IMR-90 (cell line): ENCODE measurements around the gene GUCY2F. TPM values are rescaled to one million over a fixed set of nuclear protein-coding genes. Genes with fewer than 3 reads are reported as not detected.

Source experiments
- ATAC-seq: fragments of 200-7000 bp; cut with Tn5 transposase; 2 replicates; pipeline ENCODE4 v1.9.1; 2020; ENCODE audit warnings: low read depth, mild to moderate bottlenecking, moderate library complexity
- BruUV-seq: library from RNA; stranded (reverse); fragments of 400-500 nt; replicated peaks from 2 replicates; lab custom pipeline; 2021; lab: Mats Ljungman, UMichigan
- CTCF ChIA-PET: fragments of 300-600 bp; formaldehyde crosslinking; extraction: SDS; loops from one replicate; lab custom pipeline; 2021; ENCODE audit warnings: antibody characterized with exemption; lab: Yijun Ruan, JAX
- POLR2A ChIA-PET: fragments of 300-600 bp; sonication (Branson Sonifier 250); formaldehyde crosslinking; loops from one replicate; lab custom pipeline; 2022; ENCODE audit warnings: antibody characterized with exemption; ENCODE audit not compliant: unreplicated experiment; lab: Charles Lee
- DNase-seq: peaks from one replicate; pipeline ENCODE4 v3.0.0; 2013
- H2AFZ ChIP-seq: replicated peaks from 2 replicates; pipeline ENCODE3; 2013; ENCODE audit warnings: low read length, mild to moderate bottlenecking; ENCODE audit not compliant: poor library complexity
- H2AK5ac ChIP-seq: 2 replicates; pipeline ENCODE4 v1.6.1; 2013; ENCODE audit warnings: low read depth, low read length, inconsistent platforms
- H2AK9ac ChIP-seq: replicated peaks from 2 replicates; pipeline ENCODE3; 2013; ENCODE audit warnings: mild to moderate bottlenecking, low read depth, low read length, moderate library complexity; ENCODE audit not compliant: poor library complexity
- H2BK120ac ChIP-seq: 2 replicates; pipeline ENCODE4 v1.6.1; 2013; ENCODE audit warnings: low read depth, low read length, inconsistent platforms
- H2BK15ac ChIP-seq: 3 replicates; pipeline ENCODE4 v1.6.1; 2013; ENCODE audit warnings: low read depth, low read length, inconsistent platforms
- H2BK20ac ChIP-seq: 2 replicates; pipeline ENCODE4 v1.6.1; 2013; ENCODE audit warnings: low read depth, mild to moderate bottlenecking, inconsistent platforms, low read length, moderate library complexity
- H2BK5ac ChIP-seq: 2 replicates; pipeline ENCODE4 v1.6.1; 2013; ENCODE audit warnings: mild to moderate bottlenecking, low read depth, low read length, inconsistent platforms; ENCODE audit not compliant: poor library complexity, severe bottlenecking
- H3K14ac ChIP-seq: replicated peaks from 2 replicates; pipeline ENCODE4 v1.6.1; 2013; ENCODE audit warnings: low read depth, low read length, inconsistent platforms
- H3K18ac ChIP-seq: 2 replicates; pipeline ENCODE4 v1.6.1; 2013; ENCODE audit warnings: low read depth, low read length, control low read depth
- H3K23ac ChIP-seq: 2 replicates; pipeline ENCODE4 v1.6.1; 2013; ENCODE audit warnings: low read depth, low read length, inconsistent platforms
- H3K27ac ChIP-seq: 2 replicates; pipeline ENCODE4 v1.5.1; 2013; ENCODE audit warnings: mild to moderate bottlenecking, control low read depth, low read length; ENCODE audit not compliant: insufficient read depth
- H3K27me3 ChIP-seq: 2 replicates; pipeline ENCODE4 v1.6.1; 2013; ENCODE audit warnings: low read length; ENCODE audit not compliant: control insufficient read depth, insufficient read depth
- H3K36me3 ChIP-seq: 2 replicates; pipeline ENCODE4 v1.6.1; 2013; ENCODE audit warnings: low read length, mixed read lengths; ENCODE audit not compliant: control insufficient read depth, insufficient read depth
- H3K4ac ChIP-seq: 2 replicates; pipeline ENCODE4 v1.6.1; 2013; ENCODE audit warnings: low read depth, low read length, inconsistent platforms
- H3K4me1 ChIP-seq: 2 replicates; pipeline ENCODE4 v1.6.1; 2013; ENCODE audit warnings: low read length, mixed read lengths; ENCODE audit not compliant: control insufficient read depth, insufficient read depth
- H3K4me2 ChIP-seq: 2 replicates; pipeline ENCODE4 v1.6.1; 2013; ENCODE audit warnings: low read depth, mild to moderate bottlenecking, control low read depth, low read length, moderate library complexity
- H3K4me3 ChIP-seq: 2 replicates; pipeline ENCODE4 v1.5.1; 2013; ENCODE audit warnings: low read depth, mild to moderate bottlenecking, control low read depth, low read length, moderate library complexity; ENCODE audit not compliant: insufficient read depth
- H3K56ac ChIP-seq: 2 replicates; pipeline ENCODE4 v1.6.1; 2013; ENCODE audit warnings: low read length, inconsistent platforms; ENCODE audit not compliant: insufficient read depth; ENCODE audit errors: extremely low read depth
- H3K79me1 ChIP-seq, 2 experiments: 2 replicates each; pipeline ENCODE4 v1.6.1; 2013; ENCODE audit warnings: low read length in 2 of 2, inconsistent platforms in 1 of 2, low read depth in 1 of 2
- H3K9ac ChIP-seq: 2 replicates; pipeline ENCODE4 v1.6.1; 2013; ENCODE audit warnings: low read depth, low read length, control low read depth
- H3K9me1 ChIP-seq: 2 replicates; pipeline ENCODE4 v1.6.1; 2013; ENCODE audit warnings: low read length, inconsistent platforms; ENCODE audit not compliant: insufficient read depth
- H3K9me3 ChIP-seq: 2 replicates; pipeline ENCODE4 v1.6.1; 2013; ENCODE audit warnings: low read length; ENCODE audit not compliant: control insufficient read depth, insufficient read depth
- H4K20me1 ChIP-seq: 2 replicates; pipeline ENCODE4 v1.6.1; 2013; ENCODE audit warnings: low read length, inconsistent platforms; ENCODE audit not compliant: insufficient read depth
- H4K5ac ChIP-seq: 2 replicates; pipeline ENCODE4 v1.6.1; 2013; ENCODE audit warnings: mild to moderate bottlenecking, low read depth, low read length, control low read depth
- H4K8ac ChIP-seq, 2 experiments: 2 replicates each; pipeline ENCODE4 v1.6.1; 2013; ENCODE audit warnings: low read depth in 2 of 2, low read length in 2 of 2, control low read depth in 1 of 2, inconsistent platforms in 1 of 2
- H4K91ac ChIP-seq: 2 replicates; pipeline ENCODE4 v1.6.1; 2013; ENCODE audit warnings: low read depth, low read length, inconsistent platforms; ENCODE audit not compliant: insufficient read depth
- BHLHE40 ChIP-seq: fragments of 150-350 bp; IDR thresholded peaks from 2 replicates; pipeline ENCODE4 v1.6.1; 2016; ENCODE audit warnings: mild to moderate bottlenecking, low read depth, low read length
- CEBPB ChIP-seq: IDR thresholded peaks from 2 replicates; pipeline ENCODE4 v1.6.1; 2012; ENCODE audit warnings: low read depth, low read length, improper control_type of control experiment
- CHD1 ChIP-seq: IDR thresholded peaks from 2 replicates; pipeline ENCODE4 v1.6.1; 2012; ENCODE audit warnings: low read depth, low read length, improper control_type of control experiment
- CTCF ChIP-seq: conservative IDR thresholded peaks from 2 replicates; pipeline ENCODE4 v1.5.1; 2012; ENCODE audit warnings: mild to moderate bottlenecking, low read depth, low read length, improper control_type of control experiment
- FOS ChIP-seq: fragments of 150-350 bp; IDR thresholded peaks from 2 replicates; pipeline ENCODE4 v1.6.1; 2016; ENCODE audit warnings: low read depth, low read length
- MXI1 ChIP-seq: IDR thresholded peaks from 2 replicates; pipeline ENCODE4 v1.6.1; 2012; ENCODE audit warnings: low read depth, mild to moderate bottlenecking, low read length, moderate library complexity, borderline replicate concordance
- NFE2L2 ChIP-seq: fragments of 150-350 bp; IDR thresholded peaks from 2 replicates; pipeline ENCODE4 v1.6.1; 2016; ENCODE audit warnings: low read depth, mild to moderate bottlenecking, low read length
- POLR2A ChIP-seq: IDR thresholded peaks from 2 replicates; pipeline ENCODE4 v1.6.1; 2012; ENCODE audit warnings: mild to moderate bottlenecking, low read depth, low read length
- RCOR1 ChIP-seq: IDR thresholded peaks from 2 replicates; pipeline ENCODE4 v1.6.1; 2012; ENCODE audit warnings: mild to moderate bottlenecking, low read length, improper control_type of control experiment; ENCODE audit not compliant: insufficient replicate concordance
- SMC3 ChIP-seq: fragments of 150-350 bp; IDR thresholded peaks from 2 replicates; pipeline ENCODE4 v1.6.1; 2016; ENCODE audit warnings: low read depth, mild to moderate bottlenecking, antibody characterized with exemption, low read length, moderate library complexity
- WGBS, 2 experiments: methylation state at CpG; one replicate each; pipeline versions ENCODE4 v1.1.5 to v1.1.7; 2013; ENCODE audit warnings: missing lambda C conversion rate in 2 of 2; ENCODE audit not compliant: insufficient read length in 1 of 2; ENCODE audit errors: extremely low coverage in 2 of 2; 5-methylcytosine and 5-hydroxymethylcytosine counted together
- dilution Hi-C: fragments of 300-500 bp; cut with HindIII; formaldehyde crosslinking; loops from one replicate; pipeline ENCODE4 v1.14.3; 2018; ENCODE audit warnings: low sequenced_read_pairs; ENCODE audit not compliant: unreplicated experiment
- in situ Hi-C: fragments of 300-500 bp; cut with MboI; formaldehyde crosslinking; loops from 3 replicates; pipeline ENCODE4 v1.14.3; 2019; ENCODE audit warnings: low sequenced_read_pairs, inconsistent platforms, mixed read lengths
- intact Hi-C: fragments of 100-400 bp; cut with micrococcal nuclease; formaldehyde crosslinking; loops from 2 replicates; pipeline ENCODE4 v1.10.0; 2022
- polyA plus RNA-seq, 3 experiments: library from polyadenylated mRNA; depleted of rRNA; stranded (reverse); fragments of >200 nt; gene quantifications; 2 replicates each; pipeline ENCODE4 v1.2.3, GENCODE V29; 2012; ENCODE audit warnings: low replicate concordance in 1 of 3
- total RNA-seq: library from RNA; depleted of rRNA; stranded (reverse); fragments of >200 nt; gene quantifications from 2 replicates; pipeline ENCODE4 v1.2.3, GENCODE V29; 2012

The GUCY2F gene
- total and polyA plus RNA-seq, 2 of the 4 experiments (the other 2 are of a cell fraction): not detected

- H3K9me3 ChIP-seq: no peaks in the 10 kb centered on the region
- no peak overlapping the region for H2AFZ ChIP-seq
- no TSS peak for BruUV-seq
- no peaks in the 10 kb centered on the region for H3K36me3 ChIP-seq
- intact Hi-C loops: no loop called here
- TF ChIP-seq FOS: no peak
- TF ChIP-seq SMC3: no peak
- no peak for TF ChIP-seq RCOR1
- no peak for TF ChIP-seq POLR2A
- TF ChIP-seq CTCF: no peak
- TF ChIP-seq MXI1: no peak
- no peak for TF ChIP-seq BHLHE40
- no peak for TF ChIP-seq NFE2L2
- TF ChIP-seq CEBPB: no peak
- no peak for TF ChIP-seq CHD1
- no peak overlapping the region for H2BK5ac ChIP-seq
- H3K9ac ChIP-seq: no peak overlapping the region
- ChIA-PET POLR2A (no interaction called here), CTCF (no interaction called here)
- in situ Hi-C loops: no loop called here
- H3K23ac ChIP-seq: no peak overlapping the region
- H3K4me2 ChIP-seq: no peak overlapping the region
- dilution Hi-C loops: no loop called here
- H3K14ac ChIP-seq: no peak overlapping the region
- no peak overlapping the region for H3K56ac ChIP-seq
- no peak overlapping the region for H2AK9ac ChIP-seq
- H2BK15ac ChIP-seq: no peak overlapping the region
- H4K91ac ChIP-seq: no peak overlapping the region
- no peak overlapping the region for H4K5ac ChIP-seq
- H4K20me1 ChIP-seq: no peaks in the 10 kb centered on the region
- H3K27me3 ChIP-seq: peaks cover 13% of the 10 kb centered on the region
- H2BK20ac ChIP-seq: no peak overlapping the region
- no peak overlapping the region for H3K18ac ChIP-seq
- no peak overlapping the region for H3K27ac ChIP-seq
- H3K79me1 ChIP-seq: no peaks in the 10 kb centered on the region
- no peak for ATAC-seq
- H3K4me1 ChIP-seq: no peaks in the 10 kb centered on the region
- H4K8ac ChIP-seq: no peak overlapping the region
- no peak overlapping the region for H2BK120ac ChIP-seq
- no peak overlapping the region for H2AK5ac ChIP-seq
- DNase-seq: no peak
- WGBS, 2 experiments: 40% methylated on average over 1 of the region's 2 CpGs; no CpG with 5 or more reads in 1 of the 2 experiments
- no peaks in the 10 kb centered on the region for H3K9me1 ChIP-seq
- H3K4me3 ChIP-seq: no peak overlapping the region
- no peak overlapping the region for H3K4ac ChIP-seq
These were observed 83.1 kb downstream of the GUCY2F start for GRCh38 chrX:109398833-109399232.
